D341Med (cell line): ENCODE results near the gene NF1.
A peak's percentile ranks its signal among the peaks of the same experiment; 100 is the strongest.
"Not testable (repeated sequence)": the region's sequence is repeated elsewhere in the genome, so short reads cannot be mapped to it uniquely, and the experiment has no call there.

ENCODE experiments used
- DNase-seq: peaks from one replicate; pipeline ENCODE4 v3.0.0; 2012; ENCODE audit warnings: low spot score

The NF1 gene

GRCh38 chr17:31130286-31131224 lies 35.8 kb downstream of the NF1 start:
- peak; percentile 32 for DNase-seq

- DNase-seq, result no peak
Measured at GRCh38 chr17:31131299-31131698, 36.5 kb downstream of the NF1 start.

- no peak for DNase-seq
Measured at GRCh38 chr17:31132977-31133376, 38.2 kb downstream of the NF1 start.

GRCh38 chr17:31134576-31134975 lies 39.8 kb downstream of the NF1 start:
- no peak for DNase-seq

- no peak for DNase-seq
Measured at GRCh38 chr17:31136319-31136718, 41.5 kb downstream of the NF1 start.

GRCh38 chr17:31140111-31140510 lies 45.3 kb downstream of the NF1 start:
- no peak for DNase-seq

- DNase-seq, result no peak
Measured at GRCh38 chr17:31144428-31144827, 49.7 kb downstream of the NF1 start.

GRCh38 chr17:31144836-31145235 lies 50.1 kb downstream of the NF1 start:
- DNase-seq, result no peak

- peak; percentile 45 for DNase-seq
Measured at GRCh38 chr17:31147507-31148202, 52.9 kb downstream of the NF1 start.

GRCh38 chr17:31148205-31148604 lies 53.4 kb downstream of the NF1 start:
- DNase-seq, result no peak

- DNase-seq, result no peak
Measured at GRCh38 chr17:31152271-31152670, 57.5 kb downstream of the NF1 start.

GRCh38 chr17:31155208-31155810 lies 60.5 kb downstream of the NF1 start:
- DNase-seq, result no peak

- no peak for DNase-seq
Measured at GRCh38 chr17:31156326-31156725, 61.5 kb downstream of the NF1 start.

GRCh38 chr17:31156864-31157263 lies 62.1 kb downstream of the NF1 start:
- not testable (repeated sequence) for DNase-seq

- DNase-seq, result no peak
Measured at GRCh38 chr17:31158746-31159377, 64.1 kb downstream of the NF1 start.

GRCh38 chr17:31163091-31163781 lies 68.5 kb downstream of the NF1 start:
- no peak for DNase-seq

GRCh38 chr17:31167111-31167510 lies 72.3 kb downstream of the NF1 start:
- DNase-seq, result no peak

GRCh38 chr17:31171701-31172100 lies 76.9 kb downstream of the NF1 start:
- no peak for DNase-seq

GRCh38 chr17:31172388-31172787 lies 77.6 kb downstream of the NF1 start:
- no peak for DNase-seq

- no peak for DNase-seq
Measured at GRCh38 chr17:31174215-31174614, 79.4 kb downstream of the NF1 start.

GRCh38 chr17:31175237-31175636 lies 80.5 kb downstream of the NF1 start:
- no peak for DNase-seq

GRCh38 chr17:31176143-31176542 lies 81.4 kb downstream of the NF1 start:
- DNase-seq, result not testable (repeated sequence)
